IMR-90 (cell line): ENCODE results near the gene EGFL7. TPM values are rescaled to one million over a fixed set of nuclear protein-coding genes. Genes with fewer than 3 reads are reported as not detected.
A peak's percentile ranks its signal among the peaks of the same experiment; 100 is the strongest.

Experiments
- ATAC-seq: fragments of 200-7000 bp; cut with Tn5 transposase; 2 replicates; pipeline ENCODE4 v1.9.1; 2020; ENCODE audit warnings: low read depth, mild to moderate bottlenecking, moderate library complexity
- BruUV-seq: library from RNA; stranded (reverse); fragments of 400-500 nt; replicated peaks from 2 replicates; lab custom pipeline; 2021; lab: Mats Ljungman, UMichigan
- CTCF ChIA-PET: fragments of 300-600 bp; formaldehyde crosslinking; extraction: SDS; loops from one replicate; lab custom pipeline; 2021; ENCODE audit warnings: antibody characterized with exemption; lab: Yijun Ruan, JAX
- POLR2A ChIA-PET: fragments of 300-600 bp; sonication (Branson Sonifier 250); formaldehyde crosslinking; loops from one replicate; lab custom pipeline; 2022; ENCODE audit warnings: antibody characterized with exemption; ENCODE audit not compliant: unreplicated experiment; lab: Charles Lee
- DNase-seq: peaks from one replicate; pipeline ENCODE4 v3.0.0; 2013
- H2AFZ ChIP-seq: replicated peaks from 2 replicates; pipeline ENCODE3; 2013; ENCODE audit warnings: low read length, mild to moderate bottlenecking; ENCODE audit not compliant: poor library complexity
- H2AK5ac ChIP-seq: 2 replicates; pipeline ENCODE4 v1.6.1; 2013; ENCODE audit warnings: low read depth, low read length, inconsistent platforms
- H2AK9ac ChIP-seq: replicated peaks from 2 replicates; pipeline ENCODE3; 2013; ENCODE audit warnings: mild to moderate bottlenecking, low read depth, low read length, moderate library complexity; ENCODE audit not compliant: poor library complexity
- H2BK120ac ChIP-seq: 2 replicates; pipeline ENCODE4 v1.6.1; 2013; ENCODE audit warnings: low read depth, low read length, inconsistent platforms
- H2BK15ac ChIP-seq: 3 replicates; pipeline ENCODE4 v1.6.1; 2013; ENCODE audit warnings: low read depth, low read length, inconsistent platforms
- H2BK20ac ChIP-seq: 2 replicates; pipeline ENCODE4 v1.6.1; 2013; ENCODE audit warnings: low read depth, mild to moderate bottlenecking, inconsistent platforms, low read length, moderate library complexity
- H2BK5ac ChIP-seq: 2 replicates; pipeline ENCODE4 v1.6.1; 2013; ENCODE audit warnings: mild to moderate bottlenecking, low read depth, low read length, inconsistent platforms; ENCODE audit not compliant: poor library complexity, severe bottlenecking
- H3K14ac ChIP-seq: replicated peaks from 2 replicates; pipeline ENCODE4 v1.6.1; 2013; ENCODE audit warnings: low read depth, low read length, inconsistent platforms
- H3K18ac ChIP-seq: 2 replicates; pipeline ENCODE4 v1.6.1; 2013; ENCODE audit warnings: low read depth, low read length, control low read depth
- H3K23ac ChIP-seq: 2 replicates; pipeline ENCODE4 v1.6.1; 2013; ENCODE audit warnings: low read depth, low read length, inconsistent platforms
- H3K27ac ChIP-seq: 2 replicates; pipeline ENCODE4 v1.5.1; 2013; ENCODE audit warnings: mild to moderate bottlenecking, control low read depth, low read length; ENCODE audit not compliant: insufficient read depth
- H3K27me3 ChIP-seq: 2 replicates; pipeline ENCODE4 v1.6.1; 2013; ENCODE audit warnings: low read length; ENCODE audit not compliant: control insufficient read depth, insufficient read depth
- H3K36me3 ChIP-seq: 2 replicates; pipeline ENCODE4 v1.6.1; 2013; ENCODE audit warnings: low read length, mixed read lengths; ENCODE audit not compliant: control insufficient read depth, insufficient read depth
- H3K4ac ChIP-seq: 2 replicates; pipeline ENCODE4 v1.6.1; 2013; ENCODE audit warnings: low read depth, low read length, inconsistent platforms
- H3K4me1 ChIP-seq: 2 replicates; pipeline ENCODE4 v1.6.1; 2013; ENCODE audit warnings: low read length, mixed read lengths; ENCODE audit not compliant: control insufficient read depth, insufficient read depth
- H3K4me2 ChIP-seq: 2 replicates; pipeline ENCODE4 v1.6.1; 2013; ENCODE audit warnings: low read depth, mild to moderate bottlenecking, control low read depth, low read length, moderate library complexity
- H3K4me3 ChIP-seq: 2 replicates; pipeline ENCODE4 v1.5.1; 2013; ENCODE audit warnings: low read depth, mild to moderate bottlenecking, control low read depth, low read length, moderate library complexity; ENCODE audit not compliant: insufficient read depth
- H3K56ac ChIP-seq: 2 replicates; pipeline ENCODE4 v1.6.1; 2013; ENCODE audit warnings: low read length, inconsistent platforms; ENCODE audit not compliant: insufficient read depth; ENCODE audit errors: extremely low read depth
- H3K79me1 ChIP-seq, 2 experiments: 2 replicates each; pipeline ENCODE4 v1.6.1; 2013; ENCODE audit warnings: low read length in 2 of 2, inconsistent platforms in 1 of 2, low read depth in 1 of 2
- H3K9ac ChIP-seq: 2 replicates; pipeline ENCODE4 v1.6.1; 2013; ENCODE audit warnings: low read depth, low read length, control low read depth
- H3K9me1 ChIP-seq: 2 replicates; pipeline ENCODE4 v1.6.1; 2013; ENCODE audit warnings: low read length, inconsistent platforms; ENCODE audit not compliant: insufficient read depth
- H3K9me3 ChIP-seq: 2 replicates; pipeline ENCODE4 v1.6.1; 2013; ENCODE audit warnings: low read length; ENCODE audit not compliant: control insufficient read depth, insufficient read depth
- H4K20me1 ChIP-seq: 2 replicates; pipeline ENCODE4 v1.6.1; 2013; ENCODE audit warnings: low read length, inconsistent platforms; ENCODE audit not compliant: insufficient read depth
- H4K5ac ChIP-seq: 2 replicates; pipeline ENCODE4 v1.6.1; 2013; ENCODE audit warnings: mild to moderate bottlenecking, low read depth, low read length, control low read depth
- H4K8ac ChIP-seq, 2 experiments: 2 replicates each; pipeline ENCODE4 v1.6.1; 2013; ENCODE audit warnings: low read depth in 2 of 2, low read length in 2 of 2, control low read depth in 1 of 2, inconsistent platforms in 1 of 2
- H4K91ac ChIP-seq: 2 replicates; pipeline ENCODE4 v1.6.1; 2013; ENCODE audit warnings: low read depth, low read length, inconsistent platforms; ENCODE audit not compliant: insufficient read depth
- BHLHE40 ChIP-seq: fragments of 150-350 bp; IDR thresholded peaks from 2 replicates; pipeline ENCODE4 v1.6.1; 2016; ENCODE audit warnings: mild to moderate bottlenecking, low read depth, low read length
- CEBPB ChIP-seq: IDR thresholded peaks from 2 replicates; pipeline ENCODE4 v1.6.1; 2012; ENCODE audit warnings: low read depth, low read length, improper control_type of control experiment
- CHD1 ChIP-seq: IDR thresholded peaks from 2 replicates; pipeline ENCODE4 v1.6.1; 2012; ENCODE audit warnings: low read depth, low read length, improper control_type of control experiment
- CTCF ChIP-seq: conservative IDR thresholded peaks from 2 replicates; pipeline ENCODE4 v1.5.1; 2012; ENCODE audit warnings: mild to moderate bottlenecking, low read depth, low read length, improper control_type of control experiment
- FOS ChIP-seq: fragments of 150-350 bp; IDR thresholded peaks from 2 replicates; pipeline ENCODE4 v1.6.1; 2016; ENCODE audit warnings: low read depth, low read length
- MAFK ChIP-seq: IDR thresholded peaks from 2 replicates; pipeline ENCODE4 v1.6.1; 2012; ENCODE audit warnings: low read depth, low read length, improper control_type of control experiment
- MAZ ChIP-seq: IDR thresholded peaks from 2 replicates; pipeline ENCODE4 v1.6.1; 2012; ENCODE audit warnings: low read depth, mild to moderate bottlenecking, low read length, improper control_type of control experiment, moderate library complexity, borderline replicate concordance
- MXI1 ChIP-seq: IDR thresholded peaks from 2 replicates; pipeline ENCODE4 v1.6.1; 2012; ENCODE audit warnings: low read depth, mild to moderate bottlenecking, low read length, moderate library complexity, borderline replicate concordance
- NFE2L2 ChIP-seq: fragments of 150-350 bp; IDR thresholded peaks from 2 replicates; pipeline ENCODE4 v1.6.1; 2016; ENCODE audit warnings: low read depth, mild to moderate bottlenecking, low read length
- POLR2A ChIP-seq: IDR thresholded peaks from 2 replicates; pipeline ENCODE4 v1.6.1; 2012; ENCODE audit warnings: mild to moderate bottlenecking, low read depth, low read length
- RAD21 ChIP-seq: IDR thresholded peaks from 2 replicates; pipeline ENCODE4 v1.6.1; 2012; ENCODE audit warnings: low read length, improper control_type of control experiment
- RCOR1 ChIP-seq: IDR thresholded peaks from 2 replicates; pipeline ENCODE4 v1.6.1; 2012; ENCODE audit warnings: mild to moderate bottlenecking, low read length, improper control_type of control experiment; ENCODE audit not compliant: insufficient replicate concordance
- RFX5 ChIP-seq: IDR thresholded peaks from 2 replicates; pipeline ENCODE4 v1.8.0; 2012; ENCODE audit warnings: low read depth, mild to moderate bottlenecking, low read length, moderate library complexity
- SMC3 ChIP-seq: fragments of 150-350 bp; IDR thresholded peaks from 2 replicates; pipeline ENCODE4 v1.6.1; 2016; ENCODE audit warnings: low read depth, mild to moderate bottlenecking, antibody characterized with exemption, low read length, moderate library complexity
- WGBS, 2 experiments: methylation state at CpG; one replicate each; pipeline versions ENCODE4 v1.1.5 to v1.1.7; 2013; ENCODE audit warnings: missing lambda C conversion rate in 2 of 2; ENCODE audit not compliant: insufficient read length in 1 of 2; ENCODE audit errors: extremely low coverage in 2 of 2; 5-methylcytosine and 5-hydroxymethylcytosine counted together
- dilution Hi-C: fragments of 300-500 bp; cut with HindIII; formaldehyde crosslinking; loops from one replicate; pipeline ENCODE4 v1.14.3; 2018; ENCODE audit warnings: low sequenced_read_pairs; ENCODE audit not compliant: unreplicated experiment
- in situ Hi-C: fragments of 300-500 bp; cut with MboI; formaldehyde crosslinking; loops from 3 replicates; pipeline ENCODE4 v1.14.3; 2019; ENCODE audit warnings: low sequenced_read_pairs, inconsistent platforms, mixed read lengths
- intact Hi-C: fragments of 100-400 bp; cut with micrococcal nuclease; formaldehyde crosslinking; loops from 2 replicates; pipeline ENCODE4 v1.10.0; 2022
- polyA plus RNA-seq, 3 experiments: library from polyadenylated mRNA; depleted of rRNA; stranded (reverse); fragments of >200 nt; gene quantifications; 2 replicates each; pipeline ENCODE4 v1.2.3, GENCODE V29; 2012; ENCODE audit warnings: low replicate concordance in 1 of 3
- total RNA-seq: library from RNA; depleted of rRNA; stranded (reverse); fragments of >200 nt; gene quantifications from 2 replicates; pipeline ENCODE4 v1.2.3, GENCODE V29; 2012
- TF ChIP-seq, protein P1 (sequence below): fragments of 150-350 bp; IDR thresholded peaks from 2 replicates; pipeline ENCODE4 v1.6.1; 2017; ENCODE audit warnings: mild to moderate bottlenecking, antibody characterized with exemption, low read length, low read depth
- TF ChIP-seq, protein P2 (sequence below): fragments of 150-350 bp; IDR thresholded peaks from 2 replicates; pipeline ENCODE4 v1.6.1; 2016; ENCODE audit warnings: low read depth, mild to moderate bottlenecking, low read length, moderate library complexity, borderline replicate concordance

The EGFL7 gene
- total and polyA plus RNA-seq, 2 of the 4 experiments (the other 2 are of a cell fraction), result 2.2 to 10.4 TPM

- Histone ChIP-seq H3K9me3 (no peaks in the 10 kb centered on the region), H3K27ac (no peak overlapping the region), H2AK5ac (no peak overlapping the region), H4K91ac (no peak overlapping the region), H2BK5ac (no peak overlapping the region), H3K9me1 (no peaks in the 10 kb centered on the region), H3K23ac (no peak overlapping the region), H3K36me3 (no peaks in the 10 kb centered on the region), H4K5ac (no peak overlapping the region), H3K9ac (no peak overlapping the region), H3K4ac (no peak overlapping the region), H3K27me3 (peaks cover 17% of the 10 kb centered on the region), H3K4me1 (peaks cover 1% of the 10 kb centered on the region; the same call in 1 of the 2 replicates), H2BK20ac (no peak overlapping the region), H4K8ac (no peak overlapping the region), H2BK120ac (no peak overlapping the region), H3K56ac (no peak overlapping the region), H2AFZ (peak overlapping the region; percentile 23), H3K4me2 (no peak overlapping the region), H3K4me3 (no peak overlapping the region), H3K18ac (no peak overlapping the region), H2BK15ac (no peak overlapping the region), H2AK9ac (no peak overlapping the region), H3K79me1 (no peaks in the 10 kb centered on the region), H4K20me1 (no peaks in the 10 kb centered on the region), H3K14ac (no peak overlapping the region)
- no TSS peak for BruUV-seq
- dilution Hi-C loops (no loop called here), in situ Hi-C loops (no loop called here), intact Hi-C loops (no loop called here)
- TF ChIP-seq RFX5 (no peak), RAD21 (no peak), FOS (no peak), CEBPB (no peak), POLR2A (no peak), CTCF (no peak), CHD1 (no peak), NFE2L2 (no peak), SMC3 (no peak), BHLHE40 (no peak), RCOR1 (no peak), MAZ (no peak), MAFK (no peak), MXI1 (no peak)
- TF ChIP-seq, protein P1, sequence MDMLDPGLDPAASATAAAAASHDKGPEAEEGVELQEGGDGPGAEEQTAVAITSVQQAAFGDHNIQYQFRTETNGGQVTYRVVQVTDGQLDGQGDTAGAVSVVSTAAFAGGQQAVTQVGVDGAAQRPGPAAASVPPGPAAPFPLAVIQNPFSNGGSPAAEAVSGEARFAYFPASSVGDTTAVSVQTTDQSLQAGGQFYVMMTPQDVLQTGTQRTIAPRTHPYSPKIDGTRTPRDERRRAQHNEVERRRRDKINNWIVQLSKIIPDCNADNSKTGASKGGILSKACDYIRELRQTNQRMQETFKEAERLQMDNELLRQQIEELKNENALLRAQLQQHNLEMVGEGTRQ, result no peak
- TF ChIP-seq, protein P2, sequence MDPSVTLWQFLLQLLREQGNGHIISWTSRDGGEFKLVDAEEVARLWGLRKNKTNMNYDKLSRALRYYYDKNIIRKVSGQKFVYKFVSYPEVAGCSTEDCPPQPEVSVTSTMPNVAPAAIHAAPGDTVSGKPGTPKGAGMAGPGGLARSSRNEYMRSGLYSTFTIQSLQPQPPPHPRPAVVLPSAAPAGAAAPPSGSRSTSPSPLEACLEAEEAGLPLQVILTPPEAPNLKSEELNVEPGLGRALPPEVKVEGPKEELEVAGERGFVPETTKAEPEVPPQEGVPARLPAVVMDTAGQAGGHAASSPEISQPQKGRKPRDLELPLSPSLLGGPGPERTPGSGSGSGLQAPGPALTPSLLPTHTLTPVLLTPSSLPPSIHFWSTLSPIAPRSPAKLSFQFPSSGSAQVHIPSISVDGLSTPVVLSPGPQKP, result no peak
- ATAC-seq (no peak), DNase-seq (no peak)
- ChIA-PET POLR2A (no interaction called here), CTCF (no interaction called here)
- WGBS, 2 experiments, result 85% methylated on average over 11 of the region's 24 CpGs; no CpG with 5 or more reads in 1 of the 2 experiments
These were observed 46.9 kb downstream of the EGFL7 start for GRCh38 chr9:136709454-136710109.
